Measurements from ENCODE around the gene NKX2-8. TPM values are rescaled to one million over a fixed set of nuclear protein-coding genes. Genes with fewer than 3 reads are reported as not detected.

Gene NKX2-8
- total RNA-seq, 1 experiment from 2014 or later: not detected

DNA sequence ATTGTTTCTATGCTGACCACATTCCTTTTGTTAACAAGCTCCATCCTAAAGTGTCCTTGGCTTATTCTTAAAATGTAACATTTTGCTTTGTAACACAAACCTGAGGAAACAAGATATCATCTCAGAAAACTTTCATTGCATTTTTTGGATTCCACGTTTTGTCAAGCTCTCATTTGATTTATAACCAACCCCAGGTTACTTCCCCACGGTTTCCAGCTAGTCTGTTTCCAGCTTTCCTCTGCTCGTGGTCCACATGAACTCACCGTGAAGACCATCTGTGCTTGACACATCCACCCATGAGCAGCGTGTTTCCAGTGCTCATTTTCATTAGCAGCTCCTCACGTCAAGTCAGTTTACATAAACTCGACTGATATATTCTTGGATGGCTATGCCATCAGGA lies 6.4 kb upstream of the NKX2-8 start:
- peaks cover 49% of the 10 kb centered on the region for H3K27me3 ChIP-seq (ENCODE audit: insufficient read depth, low read length)
- Mint-ChIP-seq H3K36me3 (ENCODE audit: insufficient read depth in 1 of 3, low read depth in 3 of 3) (no peaks in the 10 kb centered on the region), H3K27ac (no peak overlapping the region), H3K9me3 (peaks cover 0 to 1% of the 10 kb centered on the region in 2 experiments; a peak in 1 of 5 replicates), H3K27me3 (ENCODE audit: low read depth) (peaks cover 94% of the 10 kb centered on the region), H3K4me3 (no peak overlapping the region), H3K4me1 (peaks cover 0 to 9% of the 10 kb centered on the region in 2 experiments; a peak in 3 of 4 replicates)
- no peak overlapping the region for H3T11ph ChIP-seq (ENCODE audit: low read length)
- no peaks in the 10 kb centered on the region for H3K23me2 ChIP-seq (ENCODE audit: insufficient read length, low read depth, low read length, poor library complexity, severe bottlenecking)
- TF ChIP-seq, protein P1, sequence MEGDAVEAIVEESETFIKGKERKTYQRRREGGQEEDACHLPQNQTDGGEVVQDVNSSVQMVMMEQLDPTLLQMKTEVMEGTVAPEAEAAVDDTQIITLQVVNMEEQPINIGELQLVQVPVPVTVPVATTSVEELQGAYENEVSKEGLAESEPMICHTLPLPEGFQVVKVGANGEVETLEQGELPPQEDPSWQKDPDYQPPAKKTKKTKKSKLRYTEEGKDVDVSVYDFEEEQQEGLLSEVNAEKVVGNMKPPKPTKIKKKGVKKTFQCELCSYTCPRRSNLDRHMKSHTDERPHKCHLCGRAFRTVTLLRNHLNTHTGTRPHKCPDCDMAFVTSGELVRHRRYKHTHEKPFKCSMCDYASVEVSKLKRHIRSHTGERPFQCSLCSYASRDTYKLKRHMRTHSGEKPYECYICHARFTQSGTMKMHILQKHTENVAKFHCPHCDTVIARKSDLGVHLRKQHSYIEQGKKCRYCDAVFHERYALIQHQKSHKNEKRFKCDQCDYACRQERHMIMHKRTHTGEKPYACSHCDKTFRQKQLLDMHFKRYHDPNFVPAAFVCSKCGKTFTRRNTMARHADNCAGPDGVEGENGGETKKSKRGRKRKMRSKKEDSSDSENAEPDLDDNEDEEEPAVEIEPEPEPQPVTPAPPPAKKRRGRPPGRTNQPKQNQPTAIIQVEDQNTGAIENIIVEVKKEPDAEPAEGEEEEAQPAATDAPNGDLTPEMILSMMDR (conservative IDR thresholded peaks at IDR 0.05): no peak
- H4K5ac ChIP-seq (ENCODE audit: insufficient read length, low read depth, low read length): no peak overlapping the region
- no peaks in the 10 kb centered on the region; the same call in 1 of the 2 replicates for H3K79me2 ChIP-seq (ENCODE audit: insufficient read depth, low read length)
- no peaks in the 10 kb centered on the region for H3K79me1 ChIP-seq (ENCODE audit: insufficient read depth, low read depth, low read length, poor library complexity, severe bottlenecking)
- H3K9me3 ChIP-seq (ENCODE audit: control insufficient read depth, low read depth, low read length): no peaks in the 10 kb centered on the region
- H3K9ac ChIP-seq (ENCODE audit: extremely low read depth, insufficient read length, low read length): no peak overlapping the region
- H4K8ac ChIP-seq (replicated peaks; ENCODE audit: insufficient read length, low read depth, low read length): no peak overlapping the region
- H2AK5ac ChIP-seq (ENCODE audit: insufficient read length, low read length): no peak overlapping the region
- DNase-seq: no peak
- H2BK120ac ChIP-seq (ENCODE audit: low read depth, low read length, poor library complexity, severe bottlenecking): no peak overlapping the region
- no peak overlapping the region for H2BK5ac ChIP-seq (ENCODE audit: insufficient read length, low read length)
- H3K27ac ChIP-seq (ENCODE audit: insufficient read length, low read depth, low read length): no peak overlapping the region
- H3K14ac ChIP-seq (ENCODE audit: insufficient read depth, low read length): no peak overlapping the region
- no peaks in the 10 kb centered on the region for H4K20me1 ChIP-seq (ENCODE audit: control insufficient read depth, insufficient read depth, insufficient read length)
- H2BK15ac ChIP-seq (ENCODE audit: low read depth, low read length): no peak overlapping the region
- no peak overlapping the region for H3K56ac ChIP-seq (ENCODE audit: insufficient read length, low read depth, low read length)
- H2AFZ ChIP-seq (ENCODE audit: low read length): no peak overlapping the region
- no CpG with 5 or more reads among the region's 7 CpGs for WGBS (ENCODE audit: extremely low coverage, insufficient read length, low lambda C conversion rate)
- no peak overlapping the region for H3K4me2 ChIP-seq (ENCODE audit: insufficient read depth, insufficient read length, low read length)
- H3K4ac ChIP-seq (ENCODE audit: low read depth, low read length): no peak overlapping the region
- no peak overlapping the region for H3K23ac ChIP-seq (ENCODE audit: insufficient read length, low read depth, low read length)
- no peak overlapping the region for H2BK12ac ChIP-seq (ENCODE audit: insufficient read length, low read depth, low read length)
- H3K18ac ChIP-seq (ENCODE audit: insufficient read length, low read depth, low read length): no peak overlapping the region
- H4K91ac ChIP-seq (ENCODE audit: insufficient read length, low read depth, low read length): no peak overlapping the region
- H2BK20ac ChIP-seq (ENCODE audit: low read depth, low read length, poor library complexity, severe bottlenecking): no peak overlapping the region
- no peaks in the 10 kb centered on the region for H3K4me1 ChIP-seq (ENCODE audit: insufficient read depth, low read length)

All from H9 (cell line).